Smooth muscle cell (in vitro differentiated cells): Measurements from ENCODE around the gene ADIG. TPM values are rescaled to one million over a fixed set of nuclear protein-coding genes. Genes with fewer than 3 reads are reported as not detected.

ENCODE experiments used
- DNase-seq: peaks from one replicate; lab custom pipeline; 2025; ENCODE audit not compliant: unreplicated experiment; lab: John Stamatoyannopoulos, UW
- H2AFZ ChIP-seq: fragments of 200-600 bp; sonication (generic); 2 replicates; pipeline ENCODE4 v1.6.0; 2016; ENCODE audit warnings: antibody characterized with exemption, low read depth, mild to moderate bottlenecking
- H3F3A ChIP-seq: fragments of 200-600 bp; sonication (generic); 2 replicates; pipeline ENCODE4 v1.6.0; 2017; ENCODE audit warnings: antibody characterized with exemption, low read depth
- H3K27ac ChIP-seq: fragments of 200-600 bp; sonication (generic); 2 replicates; pipeline ENCODE4 v1.5.1; 2016; ENCODE audit warnings: low read depth, mild to moderate bottlenecking
- H3K27me3 ChIP-seq: fragments of 200-600 bp; sonication (generic); 2 replicates; pipeline ENCODE4 v1.6.1; 2016; ENCODE audit warnings: low read depth, mild to moderate bottlenecking
- H3K36me3 ChIP-seq: fragments of 200-600 bp; sonication (generic); 2 replicates; pipeline ENCODE4 v1.5.1; 2016; ENCODE audit warnings: low read depth
- H3K4me1 ChIP-seq: fragments of 200-600 bp; sonication (generic); 2 replicates; pipeline ENCODE4 v1.5.1; 2016; ENCODE audit warnings: low read depth
- H3K4me2 ChIP-seq: fragments of 200-600 bp; sonication (generic); 2 replicates; pipeline ENCODE4 v1.6.0; 2016; ENCODE audit warnings: mild to moderate bottlenecking
- H3K4me3 ChIP-seq: fragments of 200-600 bp; sonication (generic); 2 replicates; pipeline ENCODE4 v1.5.1; 2016; ENCODE audit warnings: mild to moderate bottlenecking
- H3K79me2 ChIP-seq: fragments of 200-600 bp; sonication (generic); 2 replicates; pipeline ENCODE4 v1.6.0; 2016; ENCODE audit warnings: low read depth, mild to moderate bottlenecking
- H3K9ac ChIP-seq: fragments of 200-600 bp; sonication (generic); 2 replicates; pipeline ENCODE4 v1.6.0; 2016; ENCODE audit warnings: low read depth
- H3K9me3 ChIP-seq: fragments of 200-600 bp; sonication (generic); replicated peaks from 2 replicates; pipeline ENCODE4 v1.5.1; 2016; ENCODE audit warnings: low read depth
- H4K20me1 ChIP-seq: fragments of 200-600 bp; sonication (generic); 2 replicates; pipeline ENCODE4 v1.6.0; 2016; ENCODE audit warnings: low read depth
- WGBS: methylation state at CpG from one replicate; pipeline ENCODE4 v1.1.7; 2016; ENCODE audit warnings: low lambda C conversion rate; 5-methylcytosine and 5-hydroxymethylcytosine counted together
- polyA plus RNA-seq: library from polyadenylated mRNA; unstranded; fragments of >200 nt; fragmentation: Nextera tagmentation; extraction: Ambion mirVana; gene quantifications from 2 replicates; pipeline ENCODE4 v1.2.1, GENCODE V29; 2016
- total RNA-seq: library from RNA; depleted of rRNA; stranded (reverse); fragments of >200 nt; gene quantifications from 2 replicates; pipeline ENCODE4 v1.2.3, GENCODE V29; 2014
- TF ChIP-seq, protein P1 (sequence below): fragments of 200-600 bp; sonication (generic); IDR thresholded peaks from 2 replicates; pipeline ENCODE4 v1.5.1; 2017; ENCODE audit warnings: borderline replicate concordance, mild to moderate bottlenecking, antibody characterized with exemption; ENCODE audit not compliant: insufficient read depth, poor library complexity, severe bottlenecking

The ADIG gene
- total and polyA plus RNA-seq, 2 experiments from 2014 or later = not detected

- Histone ChIP-seq H3K4me3 (no peak overlapping the region), H3F3A (no peaks in the 10 kb centered on the region), H3K4me2 (no peak overlapping the region), H3K9ac (no peak overlapping the region), H3K4me1 (no peaks in the 10 kb centered on the region), H3K36me3 (no peaks in the 10 kb centered on the region), H3K79me2 (no peaks in the 10 kb centered on the region), H2AFZ (no peak overlapping the region), H3K9me3 (no peaks in the 10 kb centered on the region), H3K27ac (no peak overlapping the region), H3K27me3 (no peaks in the 10 kb centered on the region), H4K20me1 (no peaks in the 10 kb centered on the region)
- 62% methylated on average over 4 of the region's 4 CpGs for WGBS
- TF ChIP-seq, protein P1, sequence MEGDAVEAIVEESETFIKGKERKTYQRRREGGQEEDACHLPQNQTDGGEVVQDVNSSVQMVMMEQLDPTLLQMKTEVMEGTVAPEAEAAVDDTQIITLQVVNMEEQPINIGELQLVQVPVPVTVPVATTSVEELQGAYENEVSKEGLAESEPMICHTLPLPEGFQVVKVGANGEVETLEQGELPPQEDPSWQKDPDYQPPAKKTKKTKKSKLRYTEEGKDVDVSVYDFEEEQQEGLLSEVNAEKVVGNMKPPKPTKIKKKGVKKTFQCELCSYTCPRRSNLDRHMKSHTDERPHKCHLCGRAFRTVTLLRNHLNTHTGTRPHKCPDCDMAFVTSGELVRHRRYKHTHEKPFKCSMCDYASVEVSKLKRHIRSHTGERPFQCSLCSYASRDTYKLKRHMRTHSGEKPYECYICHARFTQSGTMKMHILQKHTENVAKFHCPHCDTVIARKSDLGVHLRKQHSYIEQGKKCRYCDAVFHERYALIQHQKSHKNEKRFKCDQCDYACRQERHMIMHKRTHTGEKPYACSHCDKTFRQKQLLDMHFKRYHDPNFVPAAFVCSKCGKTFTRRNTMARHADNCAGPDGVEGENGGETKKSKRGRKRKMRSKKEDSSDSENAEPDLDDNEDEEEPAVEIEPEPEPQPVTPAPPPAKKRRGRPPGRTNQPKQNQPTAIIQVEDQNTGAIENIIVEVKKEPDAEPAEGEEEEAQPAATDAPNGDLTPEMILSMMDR = no peak
- DNase-seq = no peak
Measured at GRCh38 chr20:38608188-38608587, 27.2 kb downstream of the ADIG start.

GRCh38 chr20:38609815-38610214, 28.8 kb downstream of the ADIG start:
- no peaks in the 10 kb centered on the region for H3K27me3 ChIP-seq

DNA sequence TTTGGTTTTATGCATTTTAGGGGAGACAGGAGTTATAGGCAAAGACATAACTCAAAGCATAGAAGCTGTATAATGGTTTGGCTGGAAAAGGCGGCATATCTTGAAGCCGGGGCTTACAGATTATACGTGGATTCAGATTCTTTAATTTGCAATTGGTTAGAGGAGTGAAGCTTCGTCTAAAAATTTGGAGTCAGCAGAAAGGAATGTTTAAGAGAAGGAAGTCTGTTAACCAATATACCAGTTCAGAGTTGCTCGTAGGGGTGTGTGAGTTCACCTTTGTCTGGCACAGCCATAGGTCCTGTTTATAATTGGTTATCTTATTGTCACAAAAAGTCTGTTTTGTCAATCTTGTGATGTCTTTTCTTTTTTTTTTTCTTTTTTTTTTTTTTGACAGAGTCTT, 29.5 kb downstream of the ADIG start:
- Histone ChIP-seq H3K4me2 (peak overlapping the region; percentile 60), H3K9ac (no peak overlapping the region), H4K20me1 (no peaks in the 10 kb centered on the region), H3K4me1 (no peaks in the 10 kb centered on the region), H3K27ac (no peak overlapping the region), H3K4me3 (no peak overlapping the region), H3K9me3 (no peaks in the 10 kb centered on the region), H2AFZ (no peak overlapping the region), H3K79me2 (no peaks in the 10 kb centered on the region), H3K27me3 (no peaks in the 10 kb centered on the region), H3F3A (no peaks in the 10 kb centered on the region), H3K36me3 (no peaks in the 10 kb centered on the region)
- WGBS = 21% methylated on average over 5 of the region's 5 CpGs
- TF ChIP-seq, protein P1 = no peak
- no peak for DNase-seq

More at GRCh38 chr20:38609815-38610214, 28.8 kb downstream of the ADIG start:
- no peak overlapping the region for H2AFZ ChIP-seq
- no peaks in the 10 kb centered on the region for H3K4me1 ChIP-seq
- H3K4me2 ChIP-seq = no peak overlapping the region
- H3K79me2 ChIP-seq = no peaks in the 10 kb centered on the region
- H4K20me1 ChIP-seq = no peaks in the 10 kb centered on the region
- TF ChIP-seq, protein P1 = no peak
- H3K9me3 ChIP-seq = no peaks in the 10 kb centered on the region
- no peak overlapping the region for H3K9ac ChIP-seq
- no peak overlapping the region for H3K4me3 ChIP-seq
- no peak for DNase-seq
- no peaks in the 10 kb centered on the region for H3F3A ChIP-seq
- H3K36me3 ChIP-seq = no peaks in the 10 kb centered on the region
- no peak overlapping the region for H3K27ac ChIP-seq
- 91% methylated on average over 4 of the region's 4 CpGs for WGBS

DNA sequence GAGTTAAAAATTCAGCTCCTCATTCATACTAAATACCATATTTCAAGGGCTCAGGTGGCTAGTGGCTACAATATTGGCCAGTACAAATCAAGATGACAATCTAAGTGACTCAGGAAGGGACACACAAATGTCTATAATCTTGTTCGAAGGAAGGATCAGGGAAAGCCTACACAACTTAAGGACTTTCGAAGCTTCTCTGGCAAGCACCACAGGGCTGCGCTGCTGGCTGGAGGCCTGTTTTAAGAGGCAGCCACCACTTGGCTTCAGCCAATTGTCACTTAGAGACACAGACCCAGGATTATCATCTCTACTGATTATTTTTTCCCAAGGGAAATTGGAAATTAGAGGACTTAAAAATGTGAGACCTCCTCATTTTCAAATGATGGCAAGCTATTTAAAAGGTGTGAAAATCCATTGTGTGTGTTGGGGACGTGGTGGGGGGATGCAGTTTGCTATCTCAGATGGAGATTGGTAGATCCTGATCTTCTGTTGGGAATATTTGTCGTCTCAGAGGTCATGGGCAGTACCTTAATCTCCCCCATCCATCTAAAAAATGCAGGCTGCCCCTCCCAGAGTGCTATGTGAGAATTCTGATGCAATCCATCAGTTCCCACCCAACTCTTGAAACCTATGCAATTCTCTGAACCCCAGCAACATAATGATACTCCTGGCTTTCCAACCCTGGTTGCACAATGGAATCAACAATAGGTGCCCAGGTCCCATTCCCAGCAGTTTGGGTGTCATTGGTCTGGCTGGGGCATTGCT, 31.9 kb downstream of the ADIG start:
- no peak overlapping the region for H2AFZ ChIP-seq
- no peaks in the 10 kb centered on the region for H3K27me3 ChIP-seq
- no peaks in the 10 kb centered on the region for H3K79me2 ChIP-seq
- TF ChIP-seq, protein P1 = no peak
- no peak overlapping the region for H3K27ac ChIP-seq
- H3K9ac ChIP-seq = no peak overlapping the region
- no peaks in the 10 kb centered on the region for H3K4me1 ChIP-seq
- H3F3A ChIP-seq = no peaks in the 10 kb centered on the region
- no peak overlapping the region for H3K4me3 ChIP-seq
- H3K9me3 ChIP-seq = no peaks in the 10 kb centered on the region
- H4K20me1 ChIP-seq = no peaks in the 10 kb centered on the region
- no peak for DNase-seq
- H3K4me2 ChIP-seq = no peak overlapping the region
- 74% methylated on average over 5 of the region's 5 CpGs for WGBS
- no peaks in the 10 kb centered on the region for H3K36me3 ChIP-seq
